Body of pancreas (tissue), 4 donors: ENCODE data around the gene SPARCL1. TPM values are rescaled to one million over a fixed set of nuclear protein-coding genes. Genes with fewer than 3 reads are reported as not detected.

Source experiments
- ATAC-seq: fragments of 150-250 bp; one replicate; pipeline ENCODE4 v1.9.1; 2016
- DNase-seq, 4 donors: peaks; one replicate each; pipeline ENCODE4 v3.0.0-alpha.2; 2019
- H3K27ac ChIP-seq, 4 donors: fragments of 200-600 bp; sonication (generic); 1 replicate in 3 of 4; 2 replicates in 1 of 4; pipeline versions ENCODE4 v1.5.1 to v1.6.1; 2016 to 2019; ENCODE audit warnings: mild to moderate bottlenecking in 1 of 4, mixed read lengths in 1 of 4, moderate library complexity in 1 of 4
- H3K27me3 ChIP-seq, 2 donors: fragments of 200-600 bp; sonication (generic); one replicate each; pipeline ENCODE4 v1.6.0; 2016; ENCODE audit warnings: mild to moderate bottlenecking in 1 of 2
- H3K36me3 ChIP-seq, 2 donors: fragments of 200-600 bp; sonication (generic); replicated peaks in 1 of 2; 2 replicates each; pipeline ENCODE4 v1.5.1; 2016; ENCODE audit warnings: low read depth in 2 of 2; ENCODE audit not compliant: insufficient read depth in 1 of 2
- H3K4me1 ChIP-seq: fragments of 200-600 bp; sonication (generic); one replicate; pipeline ENCODE4 v1.6.0; 2016
- H3K4me3 ChIP-seq, 2 donors: fragments of 200-600 bp; sonication (generic); 1 replicate in 1 of 2; 2 replicates in 1 of 2; pipeline ENCODE4 v1.5.1; 2016 to 2019
- H3K9me3 ChIP-seq, 3 donors: fragments of 200-600 bp; sonication (generic); 1 replicate in 2 of 3; 2 replicates in 1 of 3; pipeline ENCODE4 v1.5.1; 2016
- POLR2A ChIP-seq, 3 donors: fragments of 450-650 bp; IDR thresholded peaks; one replicate each; pipeline ENCODE4 v1.6.1; 2016; ENCODE audit warnings: antibody characterized with exemption in 3 of 3, mild to moderate bottlenecking in 2 of 3
- WGBS, 2 donors: methylation state at CpG; one replicate each; pipeline ENCODE4 v1.1.5; 2017; 5-methylcytosine and 5-hydroxymethylcytosine counted together
- intact Hi-C: fragments of 100-400 bp; cut with DNase I; formaldehyde crosslinking; loops from one replicate; pipeline ENCODE4 v1.15.1; 2023
- total RNA-seq, 2 donors: library from RNA; depleted of rRNA; stranded (reverse); fragments of >200 nt; gene quantifications; one replicate each; pipeline ENCODE4 v1.1.0, GENCODE V29; 2016
- TF ChIP-seq, protein P1 (sequence below), 7 experiments: fragments of 450-650 bp in 4 of 7; fragments of 200-600 bp in 3 of 7; sonication (generic) in 3 of 7; IDR thresholded peaks; one replicate each; pipeline ENCODE4 v1.5.1; 2016 to 2019; ENCODE audit warnings: antibody characterized with exemption in 7 of 7

The SPARCL1 gene
- total RNA-seq, 2 donors from 2014 or later: 137 to 141 TPM

DNA sequence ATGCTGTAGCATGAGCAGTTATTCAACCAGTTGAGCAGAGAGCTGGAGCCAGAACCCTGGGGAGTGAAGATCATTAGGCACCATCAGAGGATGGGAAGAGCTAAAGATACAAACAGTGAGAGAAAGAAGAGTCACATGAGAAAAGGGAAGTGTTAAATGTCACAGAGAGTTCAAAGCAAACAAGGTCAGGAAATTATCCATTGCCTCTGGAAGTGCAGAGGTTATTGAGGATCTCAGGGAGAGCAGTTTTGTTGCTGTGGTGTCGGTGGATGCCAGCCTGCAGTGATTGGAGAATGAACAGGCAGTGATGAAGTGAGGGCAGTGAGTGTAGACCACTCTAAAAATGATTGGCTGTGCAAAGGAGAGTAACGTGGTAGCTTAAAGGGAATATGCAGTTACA lies 17.7 kb downstream of the SPARCL1 start:
- TF ChIP-seq POLR2A (IDR thresholded peaks at IDR 0.05): no peak
- TF ChIP-seq, protein P1, sequence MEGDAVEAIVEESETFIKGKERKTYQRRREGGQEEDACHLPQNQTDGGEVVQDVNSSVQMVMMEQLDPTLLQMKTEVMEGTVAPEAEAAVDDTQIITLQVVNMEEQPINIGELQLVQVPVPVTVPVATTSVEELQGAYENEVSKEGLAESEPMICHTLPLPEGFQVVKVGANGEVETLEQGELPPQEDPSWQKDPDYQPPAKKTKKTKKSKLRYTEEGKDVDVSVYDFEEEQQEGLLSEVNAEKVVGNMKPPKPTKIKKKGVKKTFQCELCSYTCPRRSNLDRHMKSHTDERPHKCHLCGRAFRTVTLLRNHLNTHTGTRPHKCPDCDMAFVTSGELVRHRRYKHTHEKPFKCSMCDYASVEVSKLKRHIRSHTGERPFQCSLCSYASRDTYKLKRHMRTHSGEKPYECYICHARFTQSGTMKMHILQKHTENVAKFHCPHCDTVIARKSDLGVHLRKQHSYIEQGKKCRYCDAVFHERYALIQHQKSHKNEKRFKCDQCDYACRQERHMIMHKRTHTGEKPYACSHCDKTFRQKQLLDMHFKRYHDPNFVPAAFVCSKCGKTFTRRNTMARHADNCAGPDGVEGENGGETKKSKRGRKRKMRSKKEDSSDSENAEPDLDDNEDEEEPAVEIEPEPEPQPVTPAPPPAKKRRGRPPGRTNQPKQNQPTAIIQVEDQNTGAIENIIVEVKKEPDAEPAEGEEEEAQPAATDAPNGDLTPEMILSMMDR (IDR thresholded peaks at IDR 0.05): no peak
- Histone ChIP-seq H3K4me3 (no peak overlapping the region), H3K36me3 (no peaks in the 10 kb centered on the region), H3K9me3 (no peaks in the 10 kb centered on the region), H3K4me1 (no peaks in the 10 kb centered on the region), H3K27ac (no peak overlapping the region), H3K27me3 (no peaks in the 10 kb centered on the region)
- intact Hi-C loops: no loop called here
- 58 to 66% methylated on average over 2 of the region's 2 CpGs for WGBS, 2 donors
- DNase-seq (no peak), ATAC-seq (no peak)

DNA sequence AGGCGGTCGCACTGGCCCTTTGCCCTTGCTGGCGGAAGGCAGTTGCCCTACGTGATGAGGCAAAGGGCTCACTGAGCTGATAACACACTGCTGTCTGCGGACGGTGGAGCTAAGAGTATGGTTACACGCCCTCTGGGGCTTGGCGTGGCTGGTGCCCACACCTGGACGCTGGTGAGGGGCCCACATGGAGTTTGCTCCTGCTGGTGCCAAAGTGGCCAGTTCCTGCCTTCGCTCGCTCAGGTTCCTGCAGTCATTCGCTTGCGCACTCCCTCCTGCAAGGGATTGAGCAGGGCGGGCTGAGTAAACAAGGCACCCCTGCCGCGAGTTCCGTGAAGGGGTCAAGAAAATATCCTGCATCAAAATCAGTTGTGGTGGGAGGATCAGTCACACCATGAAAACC lies 18.4 kb downstream of the SPARCL1 start:
- Histone ChIP-seq H3K9me3 (no peaks in the 10 kb centered on the region), H3K36me3 (no peaks in the 10 kb centered on the region), H3K27me3 (no peaks in the 10 kb centered on the region), H3K4me3 (no peak overlapping the region), H3K27ac (no peak overlapping the region), H3K4me1 (no peaks in the 10 kb centered on the region)
- TF ChIP-seq POLR2A (IDR thresholded peaks at IDR 0.05): no peak
- TF ChIP-seq, protein P1 (IDR thresholded peaks at IDR 0.05): no peak
- no peak for DNase-seq
- WGBS, 2 donors: 94% methylated on average over 12 to 17 of the region's 17 CpGs
- intact Hi-C loops: no loop called here
- no peak for ATAC-seq

- no peaks in the 10 kb centered on the region for H3K9me3 ChIP-seq
- H3K4me3 ChIP-seq: no peak overlapping the region
- H3K27me3 ChIP-seq: no peaks in the 10 kb centered on the region
- no peak for DNase-seq
- no peaks in the 10 kb centered on the region for H3K36me3 ChIP-seq
- no peak overlapping the region for H3K27ac ChIP-seq
- WGBS, 2 donors: 62 to 65% methylated on average over 4 of the region's 4 CpGs
- intact Hi-C loops: no loop called here
- no peak for TF ChIP-seq POLR2A (IDR thresholded peaks at IDR 0.05)
- TF ChIP-seq, protein P1 (IDR thresholded peaks at IDR 0.05): no peak
- H3K4me1 ChIP-seq: no peaks in the 10 kb centered on the region
- peak; percentile 40 for ATAC-seq
Measured at GRCh38 chr4:87506974-87507701, 22.0 kb downstream of the SPARCL1 start.

GRCh38 chr4:87505862-87506261 lies 23.3 kb downstream of the SPARCL1 start:
- Histone ChIP-seq H3K27me3 (no peaks in the 10 kb centered on the region), H3K4me1 (no peaks in the 10 kb centered on the region), H3K36me3 (no peaks in the 10 kb centered on the region), H3K4me3 (no peak overlapping the region), H3K27ac (no peak overlapping the region), H3K9me3 (no peaks in the 10 kb centered on the region)
- ATAC-seq (no peak), DNase-seq (no peak)
- WGBS, 2 donors: 57 to 73% methylated on average over 3 of the region's 3 CpGs
- intact Hi-C loops: no loop called here
- no peak for TF ChIP-seq POLR2A (IDR thresholded peaks at IDR 0.05)
- TF ChIP-seq, protein P1 (IDR thresholded peaks at IDR 0.05): no peak
